Adipocyte (in vitro differentiated cells): ENCODE measurements around the gene CAV1.

ENCODE experiments used
- DNase-seq: peaks from one replicate; pipeline ENCODE4 v3.0.0-alpha.2; 2015; ENCODE audit warnings: low read depth
- H3K27me3 ChIP-seq: replicated peaks from 2 replicates; pipeline ENCODE4 v1.7.0; 2013; ENCODE audit warnings: mild to moderate bottlenecking, low read length, moderate library complexity; ENCODE audit not compliant: control insufficient read depth, insufficient read depth
- H3K36me3 ChIP-seq: 2 replicates; pipeline ENCODE4 v1.7.0; 2013; ENCODE audit warnings: low read length, mild to moderate bottlenecking, moderate library complexity; ENCODE audit not compliant: control insufficient read depth, insufficient read depth, severe bottlenecking
- H3K4me1 ChIP-seq: 2 replicates; pipeline ENCODE4 v1.7.0; 2013; ENCODE audit warnings: mild to moderate bottlenecking, low read length, moderate library complexity; ENCODE audit not compliant: control insufficient read depth, insufficient read depth
- H3K4me3 ChIP-seq: 2 replicates; pipeline ENCODE4 v1.7.0; 2013; ENCODE audit warnings: mild to moderate bottlenecking, low read length, moderate library complexity
- H3K9ac ChIP-seq: 2 replicates; pipeline ENCODE4 v1.7.0; 2013; ENCODE audit warnings: mild to moderate bottlenecking, low read length, moderate library complexity
- H3K9me3 ChIP-seq: 2 replicates; pipeline ENCODE4 v1.7.0; 2013; ENCODE audit warnings: mild to moderate bottlenecking, low read length, moderate library complexity; ENCODE audit not compliant: control insufficient read depth

Gene CAV1

GRCh38 chr7:116494472-116494871, 30.4 kb upstream of the CAV1 start:
- Histone ChIP-seq H3K4me3 (no peak overlapping the region), H3K4me1 (peaks cover 58% of the 10 kb centered on the region), H3K36me3 (no peaks in the 10 kb centered on the region), H3K27me3 (no peaks in the 10 kb centered on the region), H3K9ac (peak overlapping the region; percentile 29), H3K9me3 (no peaks in the 10 kb centered on the region)
- DNase-seq, result no peak

- peaks cover 58% of the 10 kb centered on the region for H3K4me1 ChIP-seq
- no peaks in the 10 kb centered on the region for H3K9me3 ChIP-seq
- H3K27me3 ChIP-seq, result no peaks in the 10 kb centered on the region
- no peaks in the 10 kb centered on the region for H3K36me3 ChIP-seq
- no peak overlapping the region for H3K4me3 ChIP-seq
- H3K9ac ChIP-seq, result peak overlapping the region; percentile 74
- peak; percentile 64 for DNase-seq
Observed at GRCh38 chr7:116495736-116496135, 29.1 kb upstream of the CAV1 start.

- H3K4me1 ChIP-seq, result peaks cover 61% of the 10 kb centered on the region
- DNase-seq, result no peak
- no peaks in the 10 kb centered on the region for H3K27me3 ChIP-seq
- no peaks in the 10 kb centered on the region for H3K9me3 ChIP-seq
- no peak overlapping the region for H3K9ac ChIP-seq
- no peak overlapping the region for H3K4me3 ChIP-seq
- H3K36me3 ChIP-seq, result no peaks in the 10 kb centered on the region
Observed at GRCh38 chr7:116496653-116497052, 28.2 kb upstream of the CAV1 start.

- Histone ChIP-seq H3K4me3 (no peak overlapping the region), H3K9ac (no peak overlapping the region), H3K4me1 (peaks cover 61% of the 10 kb centered on the region), H3K27me3 (no peaks in the 10 kb centered on the region), H3K9me3 (no peaks in the 10 kb centered on the region), H3K36me3 (no peaks in the 10 kb centered on the region)
- DNase-seq, result no peak
Observed at GRCh38 chr7:116497708-116498107, 27.1 kb upstream of the CAV1 start.

- peaks cover under 1% of the 10 kb centered on the region for H3K36me3 ChIP-seq
- DNase-seq, result peak; percentile 87
- no peaks in the 10 kb centered on the region for H3K27me3 ChIP-seq
- H3K4me3 ChIP-seq, result peak within 1 kb of the TSS; percentile 85
- H3K4me1 ChIP-seq, result peaks cover 50% of the 10 kb centered on the region
- H3K9ac ChIP-seq, result peak within 1 kb of the TSS; percentile 99
- no peaks in the 10 kb centered on the region for H3K9me3 ChIP-seq
Observed at GRCh38 chr7:116499168-116500077, 25.4 kb upstream of the CAV1 start, which contains the start of gene CAV2. Gene CAV2 (plus strand): TSS chr7:116499738. CDS start chr7:116499782, 44 bp downstream.

- Histone ChIP-seq H3K4me3 (peak overlapping the region; percentile 85), H3K27me3 (no peaks in the 10 kb centered on the region), H3K9me3 (no peaks in the 10 kb centered on the region), H3K36me3 (peaks cover 9% of the 10 kb centered on the region), H3K9ac (peak overlapping the region; percentile 99), H3K4me1 (peaks cover 48% of the 10 kb centered on the region)
- DNase-seq, result peak; percentile 62
Observed at GRCh38 chr7:116500078-116500853, 24.6 kb upstream of the CAV1 start.

GRCh38 chr7:116501425-116502167, 23.2 kb upstream of the CAV1 start:
- Histone ChIP-seq H3K4me1 (peaks cover 38% of the 10 kb centered on the region), H3K9ac (peak overlapping the region; percentile 99), H3K4me3 (peak overlapping the region; percentile 85), H3K27me3 (no peaks in the 10 kb centered on the region), H3K36me3 (peaks cover 22% of the 10 kb centered on the region), H3K9me3 (no peaks in the 10 kb centered on the region)
- DNase-seq, result no peak

- Histone ChIP-seq H3K9ac (peak overlapping the region; percentile 99), H3K4me1 (peaks cover 43% of the 10 kb centered on the region), H3K9me3 (no peaks in the 10 kb centered on the region), H3K36me3 (peaks cover 29% of the 10 kb centered on the region), H3K4me3 (peak overlapping the region; percentile 85), H3K27me3 (no peaks in the 10 kb centered on the region)
- DNase-seq, result no peak
Observed at GRCh38 chr7:116502201-116503096, 22.4 kb upstream of the CAV1 start.

- peaks cover 42% of the 10 kb centered on the region for H3K36me3 ChIP-seq
Observed at GRCh38 chr7:116503835-116504234, 21.0 kb upstream of the CAV1 start.

GRCh38 chr7:116505278-116505677, 19.6 kb upstream of the CAV1 start:
- no peak overlapping the region for H3K9ac ChIP-seq
- H3K4me3 ChIP-seq, result no peak overlapping the region
- no peaks in the 10 kb centered on the region for H3K27me3 ChIP-seq
- H3K4me1 ChIP-seq, result peaks cover 33% of the 10 kb centered on the region
- no peaks in the 10 kb centered on the region for H3K9me3 ChIP-seq
- H3K36me3 ChIP-seq, result peaks cover 49% of the 10 kb centered on the region
- no peak for DNase-seq

More at GRCh38 chr7:116503835-116504234, 21.0 kb upstream of the CAV1 start:
- DNase-seq, result no peak
- peaks cover 38% of the 10 kb centered on the region for H3K4me1 ChIP-seq
- H3K27me3 ChIP-seq, result no peaks in the 10 kb centered on the region
- no peak overlapping the region for H3K4me3 ChIP-seq
- no peak overlapping the region for H3K9ac ChIP-seq
- H3K9me3 ChIP-seq, result no peaks in the 10 kb centered on the region
